ENCODE measurements around the gene KISS1R.

- TF ChIP-seq CTCF (conservative IDR thresholded peaks at IDR 0.05 in 1 of 2, IDR thresholded peaks at IDR 0.05 in 1 of 2; ENCODE audit: low read depth in 1 of 2, low read length in 2 of 2), result no peak
- no peak for TF ChIP-seq EZH2 (IDR thresholded peaks at IDR 0.05; ENCODE audit: low read length, missing control alignments)
Measured at GRCh38 chr19:954672-955494, 37.8 kb downstream of the KISS1R start.

Data from fibroblast of lung (primary cell).